GM12891 (cell line): ENCODE data around the gene ATP5PF.

ENCODE experiments used
- DNase-seq: peaks from one replicate; pipeline ENCODE4 v3.0.0; 2011; ENCODE audit warnings: low spot score; ENCODE audit not compliant: insufficient read length
- FAIRE-seq: peaks from 2 replicates; lab custom pipeline; 2011; peaks lifted over from hg19 to GRCh38; lab: Jason Lieb, UNC
- PAX5 ChIP-seq: IDR thresholded peaks from 2 replicates; pipeline ENCODE4 v1.6.1; 2011; ENCODE audit warnings: low read length, moderate library complexity, mild to moderate bottlenecking; ENCODE audit not compliant: insufficient read depth, severe bottlenecking
- POLR2A ChIP-seq: IDR thresholded peaks from 2 replicates; pipeline ENCODE4 v1.6.1; 2011; ENCODE audit warnings: low read depth, low read length, control low read depth
- POLR2AphosphoS5 ChIP-seq: IDR thresholded peaks from 2 replicates; pipeline ENCODE4 v1.6.1; 2011; ENCODE audit warnings: low read depth, low read length, control low read depth
- POU2F2 ChIP-seq: IDR thresholded peaks from 2 replicates; pipeline ENCODE4 v1.6.1; 2011; ENCODE audit warnings: low read depth, mild to moderate bottlenecking, control low read depth, low read length, moderate library complexity
- SPI1 ChIP-seq: IDR thresholded peaks from 2 replicates; pipeline ENCODE4 v1.6.1; 2011; ENCODE audit warnings: low read depth, low read length, control low read depth
- TAF1 ChIP-seq: IDR thresholded peaks from 2 replicates; pipeline ENCODE4 v1.6.1; 2011; ENCODE audit warnings: low read depth, low read length, control low read depth

Gene ATP5PF

DNA sequence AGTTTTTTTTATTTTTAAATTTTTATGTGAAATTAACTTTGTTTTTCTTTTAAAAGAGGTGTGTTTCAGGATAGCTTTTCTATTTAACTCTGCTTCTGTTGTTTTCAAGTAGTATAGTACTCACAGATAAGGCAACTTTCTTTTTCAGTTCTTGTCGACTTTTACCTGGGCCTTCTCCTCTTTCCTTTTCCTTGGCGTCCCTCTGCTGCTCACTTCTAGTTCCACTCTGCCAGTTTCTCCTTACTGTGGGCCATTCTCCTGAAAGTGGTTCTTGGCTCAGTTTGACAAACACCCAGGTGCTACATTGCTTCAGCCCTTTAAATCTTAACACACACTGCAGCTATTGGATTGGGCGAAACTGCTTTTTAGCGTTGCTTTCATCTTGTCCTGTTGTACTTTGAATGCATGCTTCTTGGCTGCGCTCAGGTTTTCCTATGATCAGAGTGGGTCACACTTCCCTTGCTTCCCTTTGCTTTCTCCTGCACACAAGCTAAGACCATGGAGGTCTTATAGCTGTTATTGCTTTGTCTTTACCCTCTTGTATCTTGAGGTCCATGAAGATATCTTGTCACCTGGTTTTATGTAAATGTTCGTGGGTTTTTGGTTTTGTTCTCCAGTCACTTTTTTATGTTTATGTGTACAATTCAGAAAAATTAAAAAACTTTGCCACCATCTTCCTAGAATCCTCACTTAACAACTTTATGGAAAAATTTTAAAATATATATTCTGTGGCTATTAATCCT is 21.7 kb upstream of the ATP5PF start:
- TF ChIP-seq POLR2AphosphoS5 (no peak), TAF1 (no peak), SPI1 (no peak), POLR2A (no peak), PAX5 (no peak), POU2F2 (no peak)
- FAIRE-seq (peak; percentile 31), DNase-seq (no peak)

GRCh38 chr21:25752416-25752815 is 17.7 kb upstream of the ATP5PF start:
- FAIRE-seq (no peak), DNase-seq (no peak)
- no peak for TF ChIP-seq SPI1
- TF ChIP-seq POLR2AphosphoS5, result no peak
- no peak for TF ChIP-seq PAX5
- TF ChIP-seq POLR2A, result no peak
- no peak for TF ChIP-seq POU2F2
- no peak for TF ChIP-seq TAF1

GRCh38 chr21:25750085-25750484 is 15.4 kb upstream of the ATP5PF start:
- DNase-seq (no peak), FAIRE-seq (peak; percentile 71)
- TF ChIP-seq POLR2A, result no peak
- TF ChIP-seq POU2F2, result no peak
- no peak for TF ChIP-seq SPI1
- TF ChIP-seq TAF1, result no peak
- TF ChIP-seq PAX5, result no peak
- TF ChIP-seq POLR2AphosphoS5, result no peak

DNA sequence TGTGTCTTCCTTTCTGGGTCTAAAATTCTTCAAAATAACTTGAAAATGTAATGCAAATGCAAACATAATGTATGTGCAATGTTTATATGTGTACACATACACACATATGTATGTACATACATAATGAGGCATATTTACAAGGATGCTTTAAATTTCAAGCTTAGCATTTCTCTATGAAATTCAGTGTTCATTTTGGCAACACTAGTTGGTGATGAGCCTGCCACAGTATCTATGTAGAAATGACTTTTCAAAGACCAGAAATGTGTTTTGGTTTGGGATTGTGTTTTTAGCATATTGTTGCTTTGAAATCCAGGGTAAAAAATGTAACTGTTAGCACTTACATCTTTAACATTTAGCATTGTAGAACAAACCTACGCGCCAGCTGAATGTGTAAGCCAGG is 10.2 kb upstream of the ATP5PF start:
- TF ChIP-seq PAX5 (no peak), TAF1 (no peak), POU2F2 (no peak), SPI1 (no peak), POLR2A (no peak), POLR2AphosphoS5 (no peak)
- DNase-seq, result no peak
- no peak for FAIRE-seq

DNA sequence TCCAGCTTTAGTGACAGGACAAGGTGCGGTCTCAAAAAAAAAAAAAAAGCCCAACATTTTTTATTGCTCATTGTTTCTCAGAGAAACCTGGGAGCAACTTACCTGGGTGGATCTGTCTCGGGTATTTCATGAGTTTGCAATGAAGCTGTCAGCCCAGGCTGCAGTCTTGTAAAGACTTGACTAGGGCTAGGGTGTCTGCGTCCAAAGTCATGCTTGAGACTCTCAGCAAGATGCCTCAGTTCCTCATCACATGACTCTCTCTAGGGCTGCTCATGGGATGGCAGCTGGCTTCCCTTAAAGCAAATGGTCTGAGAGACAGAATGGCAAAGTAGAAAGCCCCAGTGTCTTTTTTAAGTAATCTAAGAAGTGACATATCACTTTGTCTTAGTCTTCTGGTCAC is 8.2 kb upstream of the ATP5PF start:
- TF ChIP-seq SPI1 (no peak; the same call in 1 of the 2 replicates), POLR2A (no peak), PAX5 (no peak), POU2F2 (no peak), POLR2AphosphoS5 (no peak), TAF1 (no peak)
- FAIRE-seq (no peak), DNase-seq (no peak)

- FAIRE-seq, result no peak
- no peak for DNase-seq
- TF ChIP-seq POU2F2 (no peak), POLR2AphosphoS5 (no peak)
Observed at GRCh38 chr21:25737421-25737820, 2.7 kb upstream of the ATP5PF start.

DNA sequence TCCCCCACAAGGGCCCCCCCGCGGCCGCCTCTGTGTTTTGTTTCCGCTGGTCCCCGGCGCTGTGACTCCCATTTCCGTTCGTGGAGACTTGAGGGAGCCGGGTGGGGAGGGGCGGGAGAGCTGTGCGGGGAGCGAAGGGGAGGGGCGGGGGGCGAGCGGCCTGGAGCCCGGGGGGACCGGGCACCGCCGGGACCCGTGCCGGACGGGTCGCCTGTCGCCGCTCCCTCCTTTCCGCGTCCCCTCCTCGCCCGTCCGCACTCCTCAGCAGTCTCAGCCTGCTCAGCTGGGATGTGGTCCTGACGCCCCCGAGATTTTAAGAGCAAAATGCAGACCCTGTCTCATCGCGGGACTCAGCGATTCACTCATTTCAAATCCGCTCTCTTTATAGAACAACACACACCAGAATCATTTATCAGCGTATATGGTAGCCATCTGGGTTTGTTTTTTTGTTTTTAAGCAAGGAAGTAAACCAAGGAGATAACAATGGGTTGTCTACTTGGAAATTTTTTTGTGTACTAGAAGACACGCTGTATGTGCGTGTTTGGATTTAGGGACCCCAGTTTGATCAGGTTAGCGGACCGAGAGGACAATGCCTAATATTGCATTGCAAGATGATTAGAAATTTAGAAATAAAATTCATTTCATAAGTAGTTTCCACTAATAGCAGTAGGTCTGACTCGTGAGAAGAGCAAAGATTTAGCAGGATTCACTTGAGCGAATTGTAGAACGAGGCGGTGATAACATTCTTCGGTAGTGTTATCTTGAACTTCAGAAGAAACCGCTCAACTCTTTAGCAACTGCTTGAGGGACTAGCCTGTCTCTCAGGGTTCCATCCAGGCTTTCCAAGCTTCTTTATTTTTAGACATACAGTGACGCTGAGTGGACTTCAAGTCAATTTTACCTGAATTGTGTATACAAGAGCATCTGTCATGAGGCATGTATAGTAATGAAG is 1.2 kb upstream of the ATP5PF start:
- TF ChIP-seq PAX5 (no peak), POU2F2 (no peak), SPI1 (no peak), POLR2A (peak; percentile 48; the same call in 1 of the 2 replicates), POLR2AphosphoS5 (no peak), TAF1 (peak; percentile 34; the same call in 1 of the 2 replicates)
- DNase-seq, result peak; percentile 49
- FAIRE-seq, result peak; percentile 31

- FAIRE-seq, result no peak
- peak; percentile 62 for DNase-seq
- TF ChIP-seq TAF1 (no peak; the same call in 1 of the 2 replicates), PAX5 (no peak), SPI1 (no peak), POU2F2 (no peak)
Observed at GRCh38 chr21:25734654-25734903, 125 bp downstream of the ATP5PF start.

DNA sequence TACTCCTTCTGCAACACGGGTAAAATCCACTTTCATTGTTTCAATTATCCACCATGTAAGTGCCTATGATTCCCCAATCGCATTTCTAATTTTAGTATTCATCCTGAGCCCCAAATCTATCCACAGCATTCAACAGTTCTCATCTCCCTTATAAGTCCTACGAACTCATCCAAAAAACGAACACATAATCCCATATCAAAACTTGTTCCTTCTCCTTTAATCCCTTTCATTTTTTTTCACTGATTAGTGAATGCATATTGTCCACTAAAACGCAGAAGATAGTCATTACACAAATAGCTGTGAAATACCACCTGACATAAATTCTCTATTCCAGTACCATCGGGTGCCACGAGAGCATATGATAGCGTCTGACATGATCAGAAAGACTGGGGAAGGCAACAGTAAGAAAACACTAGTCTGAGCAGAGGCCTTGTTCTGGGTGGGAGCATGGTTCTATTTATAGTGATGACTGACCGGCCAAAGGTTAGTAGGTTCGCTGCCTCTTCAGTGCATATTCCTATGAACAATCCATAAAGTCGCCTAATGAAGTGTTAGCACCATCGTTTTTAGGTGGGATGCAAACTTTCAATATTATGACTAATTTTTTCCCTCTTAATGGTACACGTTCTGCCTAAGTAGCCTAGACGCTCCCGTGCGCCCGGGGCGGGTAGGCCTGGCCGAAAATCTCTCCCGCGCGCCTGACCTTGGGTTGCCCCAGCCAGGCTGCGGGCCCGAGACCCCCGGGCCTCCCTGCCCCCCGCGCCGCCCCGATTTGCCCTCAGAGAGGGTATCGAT is 648 bp downstream of the ATP5PF start:
- FAIRE-seq, result peak; percentile 76
- no peak for TF ChIP-seq POU2F2
- TF ChIP-seq TAF1, result peak; percentile 9; the same call in 1 of the 2 replicates
- TF ChIP-seq POLR2A, result no peak
- TF ChIP-seq POLR2AphosphoS5, result no peak
- no peak for DNase-seq
